Fibroblast of pulmonary artery (primary cell): ENCODE measurements around the gene SYCP3.
"Not testable (repeated sequence)": the region's sequence is repeated elsewhere in the genome, so short reads cannot be mapped to it uniquely, and the experiment has no call there.

ENCODE experiments used
- DNase-seq: peaks from one replicate; pipeline ENCODE4 v3.0.0-alpha.2; 2010; ENCODE audit warnings: low read depth
- H3K4me3 ChIP-seq: replicated peaks from 2 replicates; pipeline ENCODE4 v1.5.1; 2011; ENCODE audit warnings: low read depth, mild to moderate bottlenecking, control low read depth, low read length, moderate library complexity
- CTCF ChIP-seq: IDR thresholded peaks from 2 replicates; pipeline ENCODE4 v1.5.1; 2011; ENCODE audit warnings: mild to moderate bottlenecking, control low read depth, low read length, inconsistent platforms; ENCODE audit errors: missing control alignments

Gene SYCP3

GRCh38 chr12:101737476-101737875 is 1.8 kb downstream of the SYCP3 start:
- no peak for DNase-seq
- TF ChIP-seq CTCF: no peak
- H3K4me3 ChIP-seq: no peak overlapping the region

- DNase-seq, H3K4me3 ChIP-seq: not testable (repeated sequence)
Observed at GRCh38 chr12:101734482-101734881, 4.8 kb downstream of the SYCP3 start.

DNA sequence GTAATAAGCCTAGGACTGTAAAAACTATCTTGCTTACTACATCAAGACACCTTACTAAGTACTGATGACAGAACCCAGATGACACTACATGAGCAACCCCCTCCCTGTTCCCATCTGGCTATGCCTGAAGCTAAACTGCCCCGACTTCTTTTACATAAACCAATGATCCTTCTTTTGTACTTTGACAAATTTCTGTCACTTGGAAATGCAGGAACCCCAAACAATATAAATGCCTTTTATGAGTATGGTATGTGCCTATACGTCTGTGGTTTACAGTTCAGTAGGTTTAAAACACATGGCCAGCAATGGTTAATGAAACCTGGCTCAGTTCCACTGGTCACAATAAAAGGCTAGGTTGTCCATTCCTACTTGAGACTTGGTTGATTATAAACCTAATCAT is 6.1 kb downstream of the SYCP3 start:
- no peak overlapping the region for H3K4me3 ChIP-seq
- no peak for TF ChIP-seq CTCF
- no peak for DNase-seq

DNA sequence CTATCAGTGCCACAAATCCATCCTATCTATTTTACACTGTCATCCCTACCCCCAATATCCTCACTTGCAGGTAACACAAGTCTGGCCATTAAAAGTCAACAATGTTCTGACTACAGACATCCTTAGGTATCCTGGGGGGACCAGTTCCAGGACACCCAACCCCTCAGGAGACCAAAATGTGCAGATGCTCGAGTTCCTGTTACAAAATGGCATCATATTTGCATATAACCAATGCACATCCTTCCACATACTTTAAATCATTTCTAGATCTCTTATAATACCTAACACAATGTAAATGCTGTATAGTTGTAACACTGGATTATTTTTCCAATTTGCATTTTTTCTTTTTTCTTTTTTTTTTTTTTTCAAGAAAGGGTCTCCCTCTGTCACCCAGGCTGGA is 6.9 kb downstream of the SYCP3 start:
- no peak for TF ChIP-seq CTCF
- H3K4me3 ChIP-seq: no peak overlapping the region
- no peak for DNase-seq

GRCh38 chr12:101729842-101730241 is 9.4 kb downstream of the SYCP3 start:
- no peak for DNase-seq
- H3K4me3 ChIP-seq: no peak overlapping the region
- no peak for TF ChIP-seq CTCF

DNA sequence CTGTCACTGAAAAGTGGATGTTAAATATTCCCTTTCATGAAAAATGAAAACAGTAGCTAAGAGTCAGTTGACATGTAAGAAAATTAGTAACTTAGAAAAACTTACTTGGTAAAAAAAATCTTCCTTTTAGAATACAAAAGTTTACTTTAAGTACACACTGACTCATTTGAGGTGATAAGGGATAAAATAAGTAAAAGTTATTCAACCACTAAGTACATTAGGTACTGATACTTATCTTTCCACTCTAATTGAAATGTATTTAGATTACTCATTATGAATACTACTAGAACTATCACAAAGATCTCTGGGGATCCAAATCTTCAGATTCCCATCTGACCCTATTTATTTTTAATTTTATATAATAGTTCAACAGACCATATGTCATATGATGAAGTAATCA is 12.2 kb downstream of the SYCP3 start:
- DNase-seq: no peak
- no peak overlapping the region for H3K4me3 ChIP-seq
- TF ChIP-seq CTCF: no peak

DNA sequence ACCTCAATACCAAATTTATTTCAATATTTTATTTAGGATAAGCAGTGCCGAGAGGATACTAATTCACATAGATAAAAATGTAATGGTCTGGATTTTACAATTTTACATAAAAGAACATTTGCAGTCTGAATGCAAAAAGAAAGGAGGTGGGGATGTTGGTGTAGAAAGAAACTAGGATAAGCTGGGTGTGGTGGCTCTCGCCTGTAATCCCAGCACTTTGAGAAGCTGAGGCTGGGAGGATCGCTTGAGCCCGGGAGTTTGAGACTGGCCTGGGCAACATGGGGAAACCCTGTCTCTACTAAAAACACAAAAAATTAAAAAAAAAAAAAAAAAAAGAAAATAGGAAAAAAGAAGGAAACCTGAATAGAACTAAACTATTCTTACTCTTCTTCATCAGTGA is 16.9 kb downstream of the SYCP3 start:
- no peak for TF ChIP-seq CTCF
- no peak overlapping the region for H3K4me3 ChIP-seq
- no peak for DNase-seq

DNA sequence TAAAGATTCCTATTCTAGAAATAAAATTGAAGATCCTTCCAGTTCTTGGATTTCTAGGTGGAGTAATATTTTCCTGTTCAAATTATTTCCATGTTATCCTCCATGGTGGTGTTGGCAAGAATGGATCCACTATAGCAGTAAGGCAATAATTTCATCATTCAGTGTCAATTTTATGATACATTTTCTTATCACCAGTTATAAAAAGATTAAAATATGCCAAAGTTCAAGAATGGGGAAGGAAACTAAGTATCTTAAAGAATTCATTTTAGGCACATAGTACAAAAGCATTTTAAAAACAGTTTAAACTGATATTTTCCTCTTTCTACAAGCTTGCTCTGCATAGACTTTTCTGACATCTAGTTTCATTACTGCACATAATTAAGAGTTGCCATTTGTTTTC is 19.1 kb downstream of the SYCP3 start:
- no peak overlapping the region for H3K4me3 ChIP-seq
- no peak for TF ChIP-seq CTCF
- no peak for DNase-seq
